ENCODE results near the gene RBFA.

- TF ChIP-seq CTCF (IDR thresholded peaks at IDR 0.05; ENCODE audit: low read length): no peak
- TF ChIP-seq EZH2 (IDR thresholded peaks at IDR 0.05; ENCODE audit: borderline replicate concordance, low read length): no peak
Observed at GRCh38 chr18:80067897-80068296, 33.7 kb downstream of the RBFA start.

Data from OCI-LY1 (cell line).